Measurements from ENCODE around the gene TST.

Gene TST
- total RNA-seq: 0.19 to 0.69 (median 0.26) reads per million in 3 donors

DNA sequence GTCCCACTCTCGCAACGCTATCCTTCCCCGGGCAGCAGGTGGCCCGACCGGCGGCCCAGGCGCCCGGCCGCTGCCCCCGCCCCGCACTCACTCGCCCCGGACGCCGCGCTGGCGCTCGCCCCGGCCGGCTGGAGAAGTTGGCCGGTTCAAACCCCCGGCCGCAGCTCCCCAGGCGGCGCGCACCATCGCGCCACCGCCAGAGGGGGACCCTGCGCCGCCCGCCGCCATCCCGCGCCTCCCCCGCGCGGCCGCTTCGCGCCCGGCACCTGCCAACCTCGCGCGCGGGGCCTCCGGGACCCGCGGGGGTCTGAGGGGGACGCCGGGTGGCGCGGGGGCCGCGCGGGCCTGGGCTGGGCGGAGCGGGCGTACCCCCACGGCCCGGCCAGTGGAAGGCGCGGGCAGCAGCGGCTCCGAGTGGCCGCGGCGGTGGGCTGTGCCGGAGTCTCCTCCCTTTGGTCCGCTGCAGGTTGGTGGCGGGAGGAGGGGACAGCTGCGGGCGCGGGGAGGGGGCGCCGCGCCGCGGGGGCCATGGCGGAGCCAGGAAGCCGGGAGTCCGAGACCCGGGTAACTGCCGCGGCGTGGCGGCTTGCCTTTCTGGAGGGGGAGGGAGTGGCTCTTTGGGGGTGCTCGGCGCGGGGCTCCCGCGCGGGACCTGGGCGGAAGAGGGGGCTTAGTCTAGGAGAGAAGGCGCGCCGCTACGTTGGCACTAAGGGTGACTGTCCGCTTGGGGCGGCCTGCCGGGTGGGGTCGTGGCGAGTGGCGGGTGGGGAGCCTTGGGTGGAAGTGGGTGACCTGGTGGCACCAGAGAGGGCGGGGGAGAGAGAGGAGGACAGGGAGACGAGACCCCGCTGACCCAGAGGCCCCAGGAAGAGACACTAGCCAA is at the start of gene TST, which contains the start of gene MPST:
TSS of gene TST (minus strand) at position 139 of the 883 bp plus-strand sequence. CDS start 715 bp downstream, outside the sequence.
TSS of gene MPST (plus strand) at position 434 of the 883 bp plus-strand sequence. CDS start at position 529, 95 bp downstream.
- peaks cover 8% of the 10 kb centered on the region for H3K4me1 ChIP-seq (ENCODE audit: control insufficient read depth, insufficient read depth, low read length, poor library complexity, severe bottlenecking)
- DNase-seq: peak in 1 of 3 donors; percentile 15
- no peaks in the 10 kb centered on the region for H3K27me3 ChIP-seq (replicated peaks; ENCODE audit: control insufficient read depth, insufficient read depth, low read length, poor library complexity, severe bottlenecking)
- H3K4me3 ChIP-seq (ENCODE audit: insufficient read depth, low read depth, low read length, poor library complexity, severe bottlenecking): peak within 1 kb of the TSS; percentile 80
- no peak within 1 kb of the TSS for H3K27ac ChIP-seq (ENCODE audit: insufficient read depth, low read length, poor library complexity, severe bottlenecking)
- H3K36me3 ChIP-seq (ENCODE audit: control insufficient read depth, insufficient read depth, low read length): no peaks in the 10 kb centered on the region
- no peaks in the 10 kb centered on the region for H3K9me3 ChIP-seq (ENCODE audit: control insufficient read depth, low read length)

- Histone ChIP-seq H3K4me3 (ENCODE audit: insufficient read depth, low read depth, low read length, poor library complexity, severe bottlenecking) (no peak overlapping the region), H3K27me3 (replicated peaks; ENCODE audit: control insufficient read depth, insufficient read depth, low read length, poor library complexity, severe bottlenecking) (peaks cover 6% of the 10 kb centered on the region), H3K9me3 (ENCODE audit: control insufficient read depth, low read length) (no peaks in the 10 kb centered on the region), H3K4me1 (ENCODE audit: control insufficient read depth, insufficient read depth, low read length, poor library complexity, severe bottlenecking) (no peaks in the 10 kb centered on the region), H3K27ac (ENCODE audit: insufficient read depth, low read length, poor library complexity, severe bottlenecking) (no peak overlapping the region), H3K36me3 (ENCODE audit: control insufficient read depth, insufficient read depth, low read length) (no peaks in the 10 kb centered on the region)
- DNase-seq: no peak
Measured at GRCh38 chr22:37068859-37069258, 49.6 kb upstream of the TST start.

GRCh38 chr22:37067428-37067827 is 48.2 kb upstream of the TST start:
- no peaks in the 10 kb centered on the region for H3K36me3 ChIP-seq (ENCODE audit: control insufficient read depth, insufficient read depth, low read length)
- no peaks in the 10 kb centered on the region for H3K9me3 ChIP-seq (ENCODE audit: control insufficient read depth, low read length)
- H3K4me3 ChIP-seq (ENCODE audit: insufficient read depth, low read depth, low read length, poor library complexity, severe bottlenecking): no peak overlapping the region
- H3K27me3 ChIP-seq (replicated peaks; ENCODE audit: control insufficient read depth, insufficient read depth, low read length, poor library complexity, severe bottlenecking): peaks cover 6% of the 10 kb centered on the region
- no peak overlapping the region for H3K27ac ChIP-seq (ENCODE audit: insufficient read depth, low read length, poor library complexity, severe bottlenecking)
- H3K4me1 ChIP-seq (ENCODE audit: control insufficient read depth, insufficient read depth, low read length, poor library complexity, severe bottlenecking): no peaks in the 10 kb centered on the region
- DNase-seq: no peak

DNA sequence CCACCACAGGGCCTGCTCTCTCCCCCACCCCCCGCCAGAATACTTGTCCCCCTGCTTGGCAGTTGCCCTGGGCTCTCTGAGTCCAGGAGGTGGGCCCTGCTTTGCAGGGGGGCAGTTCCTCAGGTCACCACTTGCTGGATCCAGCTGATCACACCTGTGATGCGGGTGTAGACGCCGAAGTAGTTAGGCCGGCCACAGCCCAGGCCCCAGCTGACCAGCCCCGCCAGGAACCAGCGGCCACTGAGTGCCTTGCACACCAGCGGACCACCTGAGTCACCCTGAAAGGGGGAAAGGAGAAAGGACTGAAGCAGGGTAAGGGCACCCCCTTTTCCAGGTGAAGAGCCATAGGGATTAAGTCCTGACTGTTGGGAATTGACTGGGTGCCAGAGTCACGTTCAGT is 46.7 kb upstream of the TST start:
- Histone ChIP-seq H3K36me3 (ENCODE audit: control insufficient read depth, insufficient read depth, low read length) (no peaks in the 10 kb centered on the region), H3K27ac (ENCODE audit: insufficient read depth, low read length, poor library complexity, severe bottlenecking) (no peak overlapping the region), H3K27me3 (replicated peaks; ENCODE audit: control insufficient read depth, insufficient read depth, low read length, poor library complexity, severe bottlenecking) (peaks cover 5% of the 10 kb centered on the region), H3K9me3 (ENCODE audit: control insufficient read depth, low read length) (no peaks in the 10 kb centered on the region), H3K4me3 (ENCODE audit: insufficient read depth, low read depth, low read length, poor library complexity, severe bottlenecking) (no peak overlapping the region), H3K4me1 (ENCODE audit: control insufficient read depth, insufficient read depth, low read length, poor library complexity, severe bottlenecking) (no peaks in the 10 kb centered on the region)
- DNase-seq: no peak

GRCh38 chr22:37065180-37065579 is 45.9 kb upstream of the TST start:
- Histone ChIP-seq H3K4me1 (ENCODE audit: control insufficient read depth, insufficient read depth, low read length, poor library complexity, severe bottlenecking) (no peaks in the 10 kb centered on the region), H3K36me3 (ENCODE audit: control insufficient read depth, insufficient read depth, low read length) (peaks cover 6% of the 10 kb centered on the region), H3K4me3 (ENCODE audit: insufficient read depth, low read depth, low read length, poor library complexity, severe bottlenecking) (no peak overlapping the region), H3K27me3 (replicated peaks; ENCODE audit: control insufficient read depth, insufficient read depth, low read length, poor library complexity, severe bottlenecking) (peaks cover 4% of the 10 kb centered on the region), H3K27ac (ENCODE audit: insufficient read depth, low read length, poor library complexity, severe bottlenecking) (no peak overlapping the region), H3K9me3 (ENCODE audit: control insufficient read depth, low read length) (no peaks in the 10 kb centered on the region)
- no peak for DNase-seq

DNA sequence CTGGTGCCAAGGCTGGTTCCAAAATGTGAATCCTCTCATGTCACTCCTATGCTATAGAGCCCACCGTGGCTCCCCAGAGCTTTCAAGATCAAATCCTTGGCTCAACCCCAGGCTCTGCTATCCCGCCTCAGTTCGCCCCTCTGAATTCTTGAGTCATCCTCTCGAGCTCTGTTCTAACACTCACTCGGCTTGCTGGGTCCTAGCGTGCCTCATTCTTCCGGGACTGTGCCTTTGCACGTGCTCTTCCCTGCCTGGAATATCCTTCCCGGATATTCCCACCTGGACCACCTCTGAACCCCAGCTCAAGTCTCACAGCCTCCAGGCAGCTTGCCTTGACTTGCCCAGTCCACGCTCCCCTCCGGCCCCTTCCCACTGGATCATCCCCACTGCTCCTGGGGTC is 45.3 kb upstream of the TST start:
- no peak for DNase-seq
- Histone ChIP-seq H3K9me3 (ENCODE audit: control insufficient read depth, low read length) (no peaks in the 10 kb centered on the region), H3K27me3 (replicated peaks; ENCODE audit: control insufficient read depth, insufficient read depth, low read length, poor library complexity, severe bottlenecking) (peaks cover 4% of the 10 kb centered on the region), H3K4me3 (ENCODE audit: insufficient read depth, low read depth, low read length, poor library complexity, severe bottlenecking) (no peak overlapping the region), H3K27ac (ENCODE audit: insufficient read depth, low read length, poor library complexity, severe bottlenecking) (no peak overlapping the region), H3K4me1 (ENCODE audit: control insufficient read depth, insufficient read depth, low read length, poor library complexity, severe bottlenecking) (no peaks in the 10 kb centered on the region), H3K36me3 (ENCODE audit: control insufficient read depth, insufficient read depth, low read length) (peaks cover 11% of the 10 kb centered on the region)

- Histone ChIP-seq H3K9me3 (ENCODE audit: control insufficient read depth, low read length) (no peaks in the 10 kb centered on the region), H3K4me3 (ENCODE audit: insufficient read depth, low read depth, low read length, poor library complexity, severe bottlenecking) (no peak overlapping the region), H3K36me3 (ENCODE audit: control insufficient read depth, insufficient read depth, low read length) (peaks cover 16% of the 10 kb centered on the region), H3K4me1 (ENCODE audit: control insufficient read depth, insufficient read depth, low read length, poor library complexity, severe bottlenecking) (no peaks in the 10 kb centered on the region), H3K27me3 (replicated peaks; ENCODE audit: control insufficient read depth, insufficient read depth, low read length, poor library complexity, severe bottlenecking) (peaks cover under 1% of the 10 kb centered on the region), H3K27ac (ENCODE audit: insufficient read depth, low read length, poor library complexity, severe bottlenecking) (no peak overlapping the region)
- no peak for DNase-seq
Measured at GRCh38 chr22:37063431-37064420, 44.5 kb upstream of the TST start.

- Histone ChIP-seq H3K27ac (ENCODE audit: insufficient read depth, low read length, poor library complexity, severe bottlenecking) (no peak overlapping the region), H3K27me3 (replicated peaks; ENCODE audit: control insufficient read depth, insufficient read depth, low read length, poor library complexity, severe bottlenecking) (no peaks in the 10 kb centered on the region), H3K9me3 (ENCODE audit: control insufficient read depth, low read length) (no peaks in the 10 kb centered on the region), H3K36me3 (ENCODE audit: control insufficient read depth, insufficient read depth, low read length) (peaks cover 24% of the 10 kb centered on the region), H3K4me1 (ENCODE audit: control insufficient read depth, insufficient read depth, low read length, poor library complexity, severe bottlenecking) (no peaks in the 10 kb centered on the region), H3K4me3 (ENCODE audit: insufficient read depth, low read depth, low read length, poor library complexity, severe bottlenecking) (no peak overlapping the region)
- no peak for DNase-seq
Measured at GRCh38 chr22:37062702-37063381, 43.6 kb upstream of the TST start.

DNA sequence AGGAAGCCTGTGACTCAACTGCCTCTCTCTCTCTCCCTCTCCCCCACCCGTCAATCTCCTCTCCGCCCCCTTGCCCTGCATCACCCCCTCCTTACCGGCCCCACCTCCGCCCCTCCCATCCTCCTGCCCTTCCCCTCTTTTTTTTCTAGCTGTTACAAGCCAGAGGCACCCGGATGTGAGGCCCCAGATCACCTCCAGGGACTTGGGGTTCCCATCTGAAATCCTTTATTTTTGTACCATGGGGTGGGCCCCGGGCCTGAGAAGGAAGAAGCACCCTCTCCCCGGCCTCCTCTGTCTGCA is 43.1 kb upstream of the TST start:
- Histone ChIP-seq H3K4me3 (ENCODE audit: insufficient read depth, low read depth, low read length, poor library complexity, severe bottlenecking) (no peak overlapping the region), H3K4me1 (ENCODE audit: control insufficient read depth, insufficient read depth, low read length, poor library complexity, severe bottlenecking) (no peaks in the 10 kb centered on the region), H3K9me3 (ENCODE audit: control insufficient read depth, low read length) (no peaks in the 10 kb centered on the region), H3K36me3 (ENCODE audit: control insufficient read depth, insufficient read depth, low read length) (peaks cover 29% of the 10 kb centered on the region), H3K27ac (ENCODE audit: insufficient read depth, low read length, poor library complexity, severe bottlenecking) (no peak overlapping the region), H3K27me3 (replicated peaks; ENCODE audit: control insufficient read depth, insufficient read depth, low read length, poor library complexity, severe bottlenecking) (no peaks in the 10 kb centered on the region)
- no peak for DNase-seq
